ENCODE data around the gene CT47B1. TPM values are rescaled to one million over a fixed set of nuclear protein-coding genes. Genes with fewer than 3 reads are reported as not detected.

The CT47B1 gene
- polyA plus RNA-seq, 3 donors: not detected

- Histone ChIP-seq H3K27me3 (ENCODE audit: control insufficient read depth in 2 of 2, insufficient read depth in 2 of 2, low read length in 2 of 2) (no peaks in the 10 kb centered on the region), H3K4me1 (ENCODE audit: control insufficient read depth in 1 of 2, insufficient read depth in 2 of 2, low read length in 2 of 2) (no peaks in the 10 kb centered on the region), H3K9me3 (replicated peaks in 1 of 2; ENCODE audit: control insufficient read depth in 1 of 2, insufficient read depth in 1 of 2, low read length in 2 of 2) (no peaks in the 10 kb centered on the region), H4K20me1 (ENCODE audit: insufficient read depth, low read length) (no peaks in the 10 kb centered on the region), H3K27ac (ENCODE audit: low read depth in 1 of 2, low read length in 2 of 2) (no peak overlapping the region), H3K36me3 (replicated peaks in 1 of 2; ENCODE audit: control insufficient read depth in 1 of 2, insufficient read depth in 2 of 2, low read length in 2 of 2) (no peaks in the 10 kb centered on the region), H3K4me2 (replicated peaks; ENCODE audit: extremely low read depth, low read length, poor library complexity, severe bottlenecking) (no peak overlapping the region), H3K9ac (ENCODE audit: insufficient read depth, low read length, poor library complexity, severe bottlenecking) (no peak overlapping the region), H3K4me3 (replicated peaks in 1 of 3; ENCODE audit: low read depth in 2 of 3, low read length in 3 of 3) (no peak overlapping the region), H2AFZ (ENCODE audit: insufficient read depth, low read depth, low read length, poor library complexity, severe bottlenecking) (no peak overlapping the region), H3K79me2 (ENCODE audit: insufficient read depth, low read length) (no peaks in the 10 kb centered on the region)
- no peak for TF ChIP-seq CTCF (IDR thresholded peaks at IDR 0.05)
- no peak for DNase-seq
- intact Hi-C loops (cut with micrococcal nuclease): no loop called here
- Mint-ChIP-seq H3K27me3 (ENCODE audit: low read depth in 3 of 3) (peaks cover 0 to 3% (median 2%) of the 10 kb centered on the region in 3 donors), H3K27ac (peak overlapping the region in 1 of 7 donors; percentile 36), H3K9me3 (peaks cover 0 to 3% (median 2%) of the 10 kb centered on the region in 7 donors), H3K4me3 (no peak overlapping the region), H3K4me1 (no peaks in the 10 kb centered on the region), H3K36me3 (no peaks in the 10 kb centered on the region)
These were observed 52.1 kb downstream of the CT47B1 start for GRCh38 chrX:120823556-120823955.

Small RNA genes lying within 50 kb of the gene (small RNA-seq; reads per million reads assigned to genes)
- not detected for gene AC008162.1 (ENCODE audit: insufficient read length, low read depth)

Other genes with a start within 250 kb of the CT47B1 start
- 10 to 100 TPM in 2 of 3 donors, 1 to 10 TPM in 1; 8.3 to 44.3 (median 42.1) TPM for gene C1GALT1C1, start 245.8 kb downstream of the CT47B1 start, polyA plus RNA-seq
- gene CT47A11, start 61.3 kb upstream of the CT47B1 start, polyA plus RNA-seq: not detected
- gene CT47A10, start 66.2 kb upstream of the CT47B1 start, polyA plus RNA-seq: not detected
- gene CT47A9, start 71.0 kb upstream of the CT47B1 start, polyA plus RNA-seq: not detected
- gene CT47A8, start 75.9 kb upstream of the CT47B1 start, polyA plus RNA-seq: not detected
- gene CT47A7, start 80.7 kb upstream of the CT47B1 start, polyA plus RNA-seq: not detected
- gene CT47A6, start 85.6 kb upstream of the CT47B1 start, polyA plus RNA-seq: not detected
- not detected for gene CT47A5, start 90.5 kb upstream of the CT47B1 start, polyA plus RNA-seq
- not detected for gene CT47A4, start 95.3 kb upstream of the CT47B1 start, polyA plus RNA-seq
- gene CT47A3, start 100.2 kb upstream of the CT47B1 start, polyA plus RNA-seq: not detected
- not detected for gene CT47A2, start 105.1 kb upstream of the CT47B1 start, polyA plus RNA-seq
- not detected for gene CT47A1, start 109.9 kb upstream of the CT47B1 start, polyA plus RNA-seq
- gene GLUD2, start 171.7 kb upstream of the CT47B1 start, polyA plus RNA-seq: under 1 TPM; 0.44 to 0.55 (median 0.47) TPM